Ovary (tissue), 9 donors: Measurements from ENCODE around the gene MSL3. TPM values are rescaled to one million over a fixed set of nuclear protein-coding genes. Genes with fewer than 3 reads are reported as not detected.

ENCODE experiments used
- DNase-seq, 5 donors: peaks; one replicate each; pipeline ENCODE4 v3.0.0-alpha.2; 2019 to 2020
- H3K27ac ChIP-seq, 2 donors: fragments of 200-600 bp; one replicate each; pipeline versions ENCODE4 v1.5.1 to v1.8.0; 2019 to 2022
- H3K27me3 ChIP-seq: fragments of 200-600 bp; one replicate; pipeline ENCODE4 v1.8.0; 2022
- H3K36me3 ChIP-seq: fragments of 200-600 bp; sonication (generic); one replicate; pipeline ENCODE4 v1.5.1; 2019
- H3K4me1 ChIP-seq: one replicate; pipeline ENCODE4 v1.8.1; 2013; ENCODE audit warnings: mild to moderate bottlenecking, moderate library complexity; ENCODE audit not compliant: insufficient read depth
- H3K4me3 ChIP-seq: fragments of 200-600 bp; sonication (generic); one replicate; pipeline ENCODE4 v1.5.1; 2017
- H3K9me3 ChIP-seq, 2 donors: fragments of 200-600 bp in 1 of 2; sonication (generic) in 1 of 2; one replicate each; pipeline versions ENCODE4 v1.5.1 to v1.8.1; 2013 to 2019; ENCODE audit warnings: mild to moderate bottlenecking in 1 of 2, moderate library complexity in 1 of 2
- CTCF ChIP-seq, 3 donors: fragments of 450-650 bp in 2 of 3; fragments of 200-600 bp in 1 of 3; IDR thresholded peaks; one replicate each; pipeline versions ENCODE4 v1.5.1 to v1.8.0; 2016 to 2022; ENCODE audit warnings: antibody characterized with exemption in 3 of 3, mild to moderate bottlenecking in 1 of 3
- EP300 ChIP-seq: sonication (generic); formaldehyde crosslinking; IDR thresholded peaks from one replicate; pipeline ENCODE4 v1.6.1; 2017; ENCODE audit warnings: antibody characterized with exemption
- POLR2A ChIP-seq: fragments of 450-650 bp; IDR thresholded peaks from one replicate; pipeline ENCODE4 v1.6.1; 2017; ENCODE audit warnings: antibody characterized with exemption, mild to moderate bottlenecking, moderate library complexity
- WGBS, 3 donors: extraction: QIAGEN DNeasy Blood & Tissue Kit in 1 of 3; methylation state at CpG; one replicate each; pipeline versions ENCODE4 v1.1.5 to v1.1.7; 2013 to 2017; 5-methylcytosine and 5-hydroxymethylcytosine counted together
- intact Hi-C, 4 donors: fragments of 100-400 bp; cut with DNase I; formaldehyde crosslinking; loops; one replicate each; pipeline versions ENCODE4 v1.11.0 to v1.15.1; 2022 to 2023
- polyA plus RNA-seq, 2 donors: library from polyadenylated mRNA; stranded (reverse); fragments of 200-250 nt in 1 of 2; fragments of 350-450 nt in 1 of 2; fragmentation: Illumina TruSeq in 1 of 2; extraction: RNeasy Lipid Tissue Mini Kit (QIAGEN cat#74804) in 1 of 2; gene quantifications; one replicate each; pipeline ENCODE4 v1.2.3, GENCODE V29; 2013 to 2014
- total RNA-seq, 7 donors: library from RNA; depleted of rRNA in 2 of 7; stranded (reverse); fragments of >200 nt in 2 of 7; fragmentation: NEBNext Ultra II Directional in 3 of 7; extraction: Animal tissue kit (Norgen Biotek cat#: 25700) in 3 of 7; gene quantifications; one replicate each; pipeline versions ENCODE4 v1.1.0 to v1.2.4, GENCODE V29; 2016 to 2023
- donor health status: DM: no; HTN: no; CAD: no; lungs with moderate emphysema.
- donor health status: DM: no; HTN: no; CAD: no.
- donor health status: Bipolar disorder and iron deficiency.
- donor health status: DM: yes; HTN: yes; CAD: no.
- donor health status: DM: no; HTN: no; CAD: no.
- donor health status: DM: yes; HTN: yes; CAD: no.

Gene MSL3
- total and polyA plus RNA-seq, 9 donors: 12.3 to 33.5 (median 16.2) TPM

GRCh38 chrX:11740794-11741193 is 17.2 kb upstream of the MSL3 start:
- Histone ChIP-seq H3K4me1 (no peaks in the 10 kb centered on the region), H3K27ac (no peak overlapping the region), H3K36me3 (no peaks in the 10 kb centered on the region), H3K4me3 (no peak overlapping the region), H3K9me3 (no peaks in the 10 kb centered on the region), H3K27me3 (no peaks in the 10 kb centered on the region)
- no peak for TF ChIP-seq EP300
- no peak for TF ChIP-seq CTCF (IDR thresholded peaks at IDR 0.05)
- no peak for TF ChIP-seq POLR2A
- DNase-seq: no peak
- intact Hi-C loops: no loop called here
- 68 to 73% (median 70%) methylated on average over 3 of the region's 3 CpGs for WGBS, 3 donors

DNA sequence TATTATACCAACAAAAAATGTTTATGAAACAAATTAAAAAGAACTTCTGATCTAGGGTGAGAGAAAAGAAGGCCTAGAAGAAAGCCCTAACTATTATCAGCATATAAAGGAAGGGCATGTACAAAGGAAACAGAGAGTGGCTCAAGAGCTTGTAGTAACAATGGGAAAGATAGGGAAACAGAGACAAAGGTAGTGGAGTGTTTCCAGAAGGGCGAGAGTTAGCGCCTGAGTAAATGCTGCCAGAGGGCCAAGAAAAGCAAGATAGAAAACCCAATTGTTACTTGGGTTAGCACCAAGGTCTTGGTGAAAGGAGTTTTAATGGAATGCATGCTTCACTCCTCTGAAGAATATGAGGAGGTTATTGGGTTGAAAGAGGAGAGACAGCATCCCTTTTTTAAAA is 16.5 kb upstream of the MSL3 start:
- Histone ChIP-seq H3K36me3 (no peaks in the 10 kb centered on the region), H3K27me3 (no peaks in the 10 kb centered on the region), H3K9me3 (no peaks in the 10 kb centered on the region), H3K4me1 (no peaks in the 10 kb centered on the region), H3K27ac (no peak overlapping the region), H3K4me3 (no peak overlapping the region)
- 53 to 60% (median 59%) methylated on average over 2 of the region's 2 CpGs for WGBS, 3 donors
- DNase-seq: no peak
- no peak for TF ChIP-seq CTCF (IDR thresholded peaks at IDR 0.05)
- TF ChIP-seq POLR2A: no peak
- no peak for TF ChIP-seq EP300
- intact Hi-C loops: no loop called here

DNA sequence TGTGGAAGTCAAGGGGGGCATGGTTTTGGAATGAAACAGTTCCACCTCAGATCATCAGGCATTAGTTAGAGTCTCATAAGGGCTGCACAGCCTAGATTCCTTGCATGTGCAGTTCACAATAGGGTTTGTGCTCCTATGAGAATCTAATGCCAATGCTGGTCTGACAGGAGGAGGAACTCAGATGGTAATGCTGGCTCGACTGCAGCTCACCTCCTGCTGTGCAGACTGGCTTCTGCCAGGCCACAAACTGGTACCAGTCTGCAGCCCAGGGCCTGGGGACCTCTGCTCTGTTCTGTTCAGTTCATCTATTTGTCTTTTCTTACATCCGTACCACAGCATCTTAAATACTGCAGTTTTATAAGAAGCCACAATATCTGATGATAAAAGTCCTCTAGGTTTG is 12.2 kb upstream of the MSL3 start:
- no peaks in the 10 kb centered on the region for H3K36me3 ChIP-seq
- no peaks in the 10 kb centered on the region for H3K4me1 ChIP-seq
- no peaks in the 10 kb centered on the region for H3K9me3 ChIP-seq
- 54 to 66% (median 56%) methylated on average over 2 of the region's 2 CpGs for WGBS, 3 donors
- TF ChIP-seq CTCF (IDR thresholded peaks at IDR 0.05): no peak
- TF ChIP-seq EP300: no peak
- TF ChIP-seq POLR2A: no peak
- H3K4me3 ChIP-seq: no peak overlapping the region
- no peak for DNase-seq
- H3K27ac ChIP-seq: no peak overlapping the region
- intact Hi-C loops: no loop called here
- H3K27me3 ChIP-seq: no peaks in the 10 kb centered on the region

DNA sequence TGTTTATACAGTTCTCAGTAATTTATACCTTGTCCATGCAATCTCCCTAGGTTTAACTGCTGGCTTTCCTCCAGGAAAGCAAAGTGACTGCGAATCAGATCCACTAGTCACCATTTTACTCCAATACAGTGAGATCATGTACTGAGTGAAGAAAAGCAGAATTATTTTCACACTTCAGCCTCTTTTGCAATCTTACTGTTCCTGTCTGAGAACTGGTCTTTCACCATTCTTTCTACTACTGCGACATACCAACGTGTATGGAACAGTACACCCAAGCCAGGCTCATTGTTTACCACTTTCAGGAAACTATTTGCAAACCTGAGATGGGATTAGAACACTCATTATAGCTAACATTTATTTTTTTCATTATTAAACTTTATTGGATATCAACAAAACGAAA is 8.0 kb upstream of the MSL3 start:
- WGBS, 3 donors: 56 to 60% (median 56%) methylated on average over 4 of the region's 4 CpGs
- no peak for DNase-seq
- Histone ChIP-seq H3K36me3 (no peaks in the 10 kb centered on the region), H3K9me3 (no peaks in the 10 kb centered on the region), H3K4me3 (no peak overlapping the region), H3K27ac (no peak overlapping the region), H3K27me3 (no peaks in the 10 kb centered on the region), H3K4me1 (no peaks in the 10 kb centered on the region)
- no peak for TF ChIP-seq CTCF (IDR thresholded peaks at IDR 0.05)
- no peak for TF ChIP-seq POLR2A
- TF ChIP-seq EP300: no peak
- intact Hi-C loops: no loop called here

DNA sequence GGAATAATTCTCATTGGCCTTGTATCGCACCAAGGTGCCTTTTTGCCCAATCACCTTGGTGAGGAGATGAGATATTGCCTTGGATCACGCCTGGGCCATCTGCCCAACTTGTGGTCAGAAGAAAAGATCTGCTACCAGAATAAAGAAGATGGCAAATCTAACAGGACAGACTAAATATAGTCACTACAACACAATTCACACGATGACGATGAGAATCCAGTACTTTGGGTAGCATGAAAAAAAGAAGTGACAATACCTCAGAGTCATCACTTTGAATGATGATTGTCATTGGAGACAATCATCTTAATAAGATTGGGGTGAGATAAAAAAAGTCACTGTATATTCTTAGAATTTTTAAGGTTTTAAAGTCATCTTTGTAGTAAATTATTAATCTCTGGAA is 7.3 kb upstream of the MSL3 start:
- WGBS, 3 donors: 78 to 87% (median 81%) methylated on average over 4 of the region's 4 CpGs
- intact Hi-C loops: no loop called here
- no peaks in the 10 kb centered on the region for H3K4me1 ChIP-seq
- no peaks in the 10 kb centered on the region for H3K36me3 ChIP-seq
- H3K9me3 ChIP-seq: no peaks in the 10 kb centered on the region
- DNase-seq: no peak
- H3K27me3 ChIP-seq: no peaks in the 10 kb centered on the region
- no peak overlapping the region for H3K27ac ChIP-seq
- no peak overlapping the region for H3K4me3 ChIP-seq
- TF ChIP-seq CTCF (IDR thresholded peaks at IDR 0.05) (no peak), EP300 (no peak), POLR2A (no peak)
